Right lobe of liver (tissue), 6 donors: ENCODE measurements around the gene PLG. TPM values are rescaled to one million over a fixed set of nuclear protein-coding genes. Genes with fewer than 3 reads are reported as not detected.
"Not testable (repeated sequence)": the region's sequence is repeated elsewhere in the genome, so short reads cannot be mapped to it uniquely, and the experiment has no call there.

Experiments
- ATAC-seq, 4 donors: fragments of 200-7000 bp; cut with Tn5 transposase; one replicate each; pipeline ENCODE4 v1.9.1; 2020; ENCODE audit warnings: mild to moderate bottlenecking in 4 of 4, moderate library complexity in 4 of 4
- DNase-seq, 3 donors: peaks; one replicate each; pipeline ENCODE4 v3.0.0-alpha.2; 2020
- H3K27ac ChIP-seq, 3 donors: fragments of 200-600 bp; one replicate each; pipeline ENCODE4 v1.8.0; 2022
- H3K27me3 ChIP-seq, 2 donors: fragments of 200-600 bp; one replicate each; pipeline ENCODE4 v1.8.0; 2022
- H3K36me3 ChIP-seq, 4 donors: fragments of 200-600 bp; sonication (generic) in 1 of 4; one replicate each; pipeline versions ENCODE4 v1.5.1 to v1.8.0; 2017 to 2022; ENCODE audit warnings: control low read depth in 1 of 4
- H3K4me1 ChIP-seq, 4 donors: fragments of 200-600 bp; sonication (generic) in 1 of 4; one replicate each; pipeline versions ENCODE4 v1.5.1 to v1.8.0; 2017 to 2022; ENCODE audit warnings: control low read depth in 1 of 4
- H3K4me3 ChIP-seq, 3 donors: fragments of 200-600 bp; one replicate each; pipeline ENCODE4 v1.8.0; 2022
- H3K9me3 ChIP-seq, 4 donors: fragments of 200-600 bp; sonication (generic) in 1 of 4; one replicate each; pipeline versions ENCODE4 v1.5.1 to v1.8.0; 2017 to 2022; ENCODE audit warnings: control low read depth in 1 of 4
- POLR2A ChIP-seq: fragments of 450-650 bp; IDR thresholded peaks from one replicate; pipeline ENCODE4 v1.6.1; 2017; ENCODE audit warnings: antibody characterized with exemption, mild to moderate bottlenecking
- WGBS: methylation state at CpG from one replicate; pipeline ENCODE4 v1.1.6; 2018; ENCODE audit warnings: low coverage, low lambda C conversion rate; ENCODE audit not compliant: insufficient coverage; ENCODE audit errors: missing lambda C conversion rate; 5-methylcytosine and 5-hydroxymethylcytosine counted together
- intact Hi-C, 2 donors: fragments of 100-400 bp; cut with DNase I; formaldehyde crosslinking; loops; one replicate each; pipeline versions ENCODE4 v1.11.2 to v1.14.1; 2022
- total RNA-seq, 6 experiments: library from RNA; depleted of rRNA in 2 of 6; stranded (reverse); fragments of >200 nt in 2 of 6; fragmentation: NEBNext Ultra II Directional in 3 of 6; extraction: Animal tissue kit (Norgen Biotek cat#: 25700) in 3 of 6; gene quantifications; one replicate each; pipeline versions ENCODE4 v1.1.0 to v1.2.4, GENCODE V29; 2016 to 2023
- TF ChIP-seq, protein P1 (sequence below), 4 donors: fragments of 200-600 bp in 3 of 4; fragments of 450-650 bp in 1 of 4; IDR thresholded peaks; one replicate each; pipeline versions ENCODE4 v1.5.1 to v1.8.0; 2016 to 2022; ENCODE audit warnings: antibody characterized with exemption in 4 of 4, mild to moderate bottlenecking in 2 of 4
- donor health status: DM: no; HTN: yes; CAD: no.
- donor health status: DM: no; HTN: no; CAD: no.
- donor health status: DM: no; HTN: no; CAD: no.
- donor health status: DM: no; HTN: yes; CAD: no.
- donor health status: DM: no; HTN: yes; CAD: no.

Gene PLG
- total RNA-seq, 6 experiments from 2014 or later, result 756 to 3,432 (median 1,885) TPM

DNA sequence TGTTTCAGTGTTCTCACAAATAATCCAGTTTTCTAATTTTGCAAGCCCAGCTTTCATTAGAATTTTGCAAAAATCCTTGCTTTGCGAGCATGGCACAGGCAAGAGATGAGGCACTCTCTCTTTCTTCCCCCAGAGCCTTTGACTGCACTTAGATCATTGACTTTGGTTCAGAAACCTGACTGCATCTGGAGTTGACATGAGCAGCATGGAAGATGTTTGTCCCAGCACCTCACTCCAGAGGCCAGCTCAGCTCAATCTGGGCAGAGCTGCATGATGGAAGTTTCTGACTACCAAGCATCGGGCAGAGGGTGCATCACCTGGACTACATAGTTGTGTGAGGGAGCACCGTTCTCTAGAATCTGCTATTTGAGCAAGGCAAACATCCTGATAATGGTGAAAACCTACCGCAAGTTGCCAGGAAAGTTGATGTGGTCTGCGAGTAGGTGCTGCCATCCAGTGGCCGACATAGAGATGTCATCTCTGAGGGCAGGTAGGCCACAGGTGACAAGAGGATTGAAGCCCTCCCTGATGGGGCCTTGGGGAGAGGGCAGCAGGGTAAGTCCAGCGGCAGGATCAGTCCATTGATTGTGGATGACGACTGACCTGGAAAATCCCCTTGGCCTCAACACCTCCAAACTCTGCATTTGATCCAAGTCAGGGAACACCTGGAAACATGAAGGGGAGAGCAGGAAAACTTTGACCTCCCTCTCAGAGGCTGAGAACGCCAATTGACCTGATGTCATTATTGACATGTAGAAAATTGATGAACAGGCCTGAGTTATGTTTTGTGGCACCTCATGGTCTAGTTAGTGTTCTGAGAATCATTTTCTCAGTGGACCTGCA, 34.2 kb upstream of the PLG start:
- WGBS, result 15% methylated on average over 8 of the region's 9 CpGs
- peak; percentile 92 to 95 (median 93) for ATAC-seq
- H3K4me3 ChIP-seq, result no peak overlapping the region
- H3K27ac ChIP-seq, result no peak overlapping the region
- no peaks in the 10 kb centered on the region for H3K9me3 ChIP-seq
- peaks cover 0 to 20% (median 5%) of the 10 kb centered on the region in 4 donors for H3K4me1 ChIP-seq
- TF ChIP-seq, protein P1, sequence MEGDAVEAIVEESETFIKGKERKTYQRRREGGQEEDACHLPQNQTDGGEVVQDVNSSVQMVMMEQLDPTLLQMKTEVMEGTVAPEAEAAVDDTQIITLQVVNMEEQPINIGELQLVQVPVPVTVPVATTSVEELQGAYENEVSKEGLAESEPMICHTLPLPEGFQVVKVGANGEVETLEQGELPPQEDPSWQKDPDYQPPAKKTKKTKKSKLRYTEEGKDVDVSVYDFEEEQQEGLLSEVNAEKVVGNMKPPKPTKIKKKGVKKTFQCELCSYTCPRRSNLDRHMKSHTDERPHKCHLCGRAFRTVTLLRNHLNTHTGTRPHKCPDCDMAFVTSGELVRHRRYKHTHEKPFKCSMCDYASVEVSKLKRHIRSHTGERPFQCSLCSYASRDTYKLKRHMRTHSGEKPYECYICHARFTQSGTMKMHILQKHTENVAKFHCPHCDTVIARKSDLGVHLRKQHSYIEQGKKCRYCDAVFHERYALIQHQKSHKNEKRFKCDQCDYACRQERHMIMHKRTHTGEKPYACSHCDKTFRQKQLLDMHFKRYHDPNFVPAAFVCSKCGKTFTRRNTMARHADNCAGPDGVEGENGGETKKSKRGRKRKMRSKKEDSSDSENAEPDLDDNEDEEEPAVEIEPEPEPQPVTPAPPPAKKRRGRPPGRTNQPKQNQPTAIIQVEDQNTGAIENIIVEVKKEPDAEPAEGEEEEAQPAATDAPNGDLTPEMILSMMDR (IDR thresholded peaks at IDR 0.05), result peak; percentile 63 to 79 (median 77)
- TF ChIP-seq POLR2A, result no peak
- H3K27me3 ChIP-seq, result no peaks in the 10 kb centered on the region
- H3K36me3 ChIP-seq, result no peaks in the 10 kb centered on the region
- intact Hi-C loops, result no loop called here
- peak; percentile 54 to 74 (median 65) for DNase-seq

DNA sequence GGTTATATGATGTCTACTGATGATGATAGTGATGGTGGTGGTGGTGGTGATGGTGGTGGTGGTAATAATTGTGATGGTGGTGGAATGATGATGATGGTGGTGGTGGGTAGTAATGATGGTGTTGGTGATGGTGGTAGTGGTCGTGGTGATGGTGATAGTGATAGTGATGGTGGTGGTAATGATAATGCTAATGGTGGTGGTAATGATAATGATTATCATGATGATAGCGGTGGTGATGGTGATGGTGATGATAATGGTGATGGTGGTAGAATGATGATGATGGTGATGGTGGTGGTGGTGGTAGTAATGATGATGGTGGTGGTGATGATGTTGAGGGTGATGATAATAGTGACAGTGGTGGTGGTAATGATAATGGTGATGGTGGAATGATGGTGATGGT, 33.5 kb upstream of the PLG start:
- intact Hi-C loops, result no loop called here
- 75% methylated on average over 2 of the region's 2 CpGs for WGBS
- no peak for ATAC-seq

DNA sequence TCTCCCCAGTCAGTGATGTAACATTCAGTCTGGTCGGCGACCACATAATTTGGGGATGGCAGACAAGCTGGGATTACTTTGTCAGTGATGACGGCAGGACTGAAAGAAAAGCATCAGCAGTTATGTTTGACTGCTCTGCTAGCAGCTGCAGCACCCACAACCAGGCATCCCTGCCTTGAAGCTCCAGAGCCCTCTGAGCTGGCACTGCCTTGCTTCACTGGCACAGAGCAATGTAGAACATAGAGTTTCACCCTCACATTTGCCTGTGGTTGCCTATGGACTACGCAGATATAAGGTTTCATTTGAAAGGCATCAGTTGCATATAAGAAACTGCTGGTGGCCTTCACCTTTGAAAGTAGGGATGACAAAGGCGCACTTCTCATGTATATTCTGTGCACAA, 25.6 kb upstream of the PLG start:
- H3K27ac ChIP-seq, H3K4me1 ChIP-seq, DNase-seq, intact Hi-C loops, H3K36me3 ChIP-seq, H3K4me3 ChIP-seq, H3K27me3 ChIP-seq, H3K9me3 ChIP-seq, ATAC-seq: not testable (repeated sequence)
- 87% methylated on average over 5 of the region's 5 CpGs for WGBS

More for the DNA sequence above, 33.5 kb upstream of the PLG start:
- DNase-seq, result no peak
- no peak overlapping the region for H3K4me3 ChIP-seq
- no peaks in the 10 kb centered on the region for H3K9me3 ChIP-seq
- TF ChIP-seq POLR2A, result no peak
- TF ChIP-seq, protein P1 (IDR thresholded peaks at IDR 0.05), result no peak
- H3K27me3 ChIP-seq, result no peaks in the 10 kb centered on the region
- no peak overlapping the region for H3K27ac ChIP-seq
- peaks cover 0 to 20% (median 5%) of the 10 kb centered on the region in 4 donors for H3K4me1 ChIP-seq
- H3K36me3 ChIP-seq, result no peaks in the 10 kb centered on the region

DNA sequence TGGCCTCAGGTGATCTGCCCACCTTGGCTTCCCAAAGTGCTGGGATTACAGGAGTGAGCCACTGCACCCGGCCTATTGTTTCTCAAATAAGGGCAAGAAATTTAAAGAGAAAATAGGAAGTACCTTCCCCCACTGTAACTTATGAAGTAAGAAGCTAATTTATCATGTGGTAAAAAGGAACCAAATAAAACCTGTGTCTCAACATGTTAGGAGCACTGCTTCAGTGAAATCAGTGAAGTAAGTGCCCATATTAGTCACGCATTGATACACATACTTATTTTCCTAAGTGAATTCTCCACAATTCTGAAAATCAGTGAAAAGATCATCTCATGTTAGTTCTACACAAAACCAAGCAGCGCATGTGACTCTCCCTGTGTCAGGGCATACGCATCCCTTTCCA, 23.8 kb upstream of the PLG start:
- Histone ChIP-seq H3K9me3 (no peaks in the 10 kb centered on the region), H3K27ac (no peak overlapping the region), H3K4me1 (peaks cover 0 to 4% (median 0%) of the 10 kb centered on the region in 4 donors), H3K36me3 (no peaks in the 10 kb centered on the region), H3K27me3 (no peaks in the 10 kb centered on the region), H3K4me3 (peak overlapping the region in 1 of 3 donors; percentile 58)
- intact Hi-C loops, result no loop called here
- no peak for DNase-seq
- TF ChIP-seq, protein P1 (IDR thresholded peaks at IDR 0.05), result no peak
- no peak for TF ChIP-seq POLR2A
- 71% methylated on average over 4 of the region's 4 CpGs for WGBS
- no peak for ATAC-seq

DNA sequence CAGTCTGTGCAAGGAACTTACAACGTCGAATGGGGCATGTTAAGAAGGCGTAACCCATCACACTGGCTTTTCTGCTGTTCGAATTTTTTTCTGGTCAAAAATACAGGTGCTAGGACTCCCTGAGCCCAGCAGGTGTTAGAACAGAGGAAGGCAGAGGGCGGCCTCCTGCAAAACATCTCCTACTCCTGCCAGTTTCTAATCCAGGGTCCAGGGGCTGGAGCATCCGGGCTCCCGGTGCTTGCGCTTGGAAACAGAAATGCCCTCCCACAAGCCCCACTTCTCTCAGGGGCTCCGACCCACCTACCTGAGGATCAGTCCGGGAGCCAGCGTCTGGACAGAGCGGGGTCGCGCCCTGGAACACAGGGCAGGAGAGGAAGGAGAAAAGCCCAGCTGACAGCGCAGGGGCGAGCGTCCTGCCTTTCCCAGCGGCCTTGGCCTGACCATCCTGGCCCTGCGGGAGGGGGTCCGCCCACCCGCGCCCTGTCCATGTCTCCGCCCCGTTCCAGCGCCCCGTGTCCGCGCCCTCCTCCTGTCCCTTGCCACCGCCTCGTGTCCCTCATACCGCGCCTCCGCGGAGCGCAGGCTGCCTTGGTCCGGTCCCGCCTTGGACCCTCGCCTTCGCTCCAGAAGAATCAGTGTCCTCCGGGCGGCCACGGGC, 23.2 kb upstream of the PLG start:
- H3K9me3 ChIP-seq, result no peaks in the 10 kb centered on the region
- WGBS, result 12% methylated on average over 15 of the region's 42 CpGs
- H3K4me3 ChIP-seq, result peak overlapping the region; percentile 44 to 58 (median 51)
- peak overlapping the region in 1 of 3 donors; percentile 40 for H3K27ac ChIP-seq
- no peaks in the 10 kb centered on the region for H3K27me3 ChIP-seq
- intact Hi-C loops, result no loop called here
- peaks cover 0 to 4% (median 0%) of the 10 kb centered on the region in 4 donors for H3K4me1 ChIP-seq
- TF ChIP-seq, protein P1 (IDR thresholded peaks at IDR 0.05), result no peak
- no peak for TF ChIP-seq POLR2A
- DNase-seq (peak; percentile 64 to 80 (median 71)), ATAC-seq (peak; percentile 92 to 98 (median 96))
- H3K36me3 ChIP-seq, result no peaks in the 10 kb centered on the region
